ENCODE measurements around the gene IQGAP2. TPM values are rescaled to one million over a fixed set of nuclear protein-coding genes. Genes with fewer than 3 reads are reported as not detected.

IQGAP2 gene
- total and polyA plus RNA-seq, 2 of the 8 experiments (the other 6 are each of a cell fraction or from before 2014, with no cell fraction given) = 19.7 to 66.0 TPM

- DNase-seq (ENCODE audit: low read depth in 1 of 2, low spot score in 2 of 2) (no peak), FAIRE-seq (peak; percentile 36)
- Histone ChIP-seq H2BK5ac (ENCODE audit: low read depth, low read length) (no peak overlapping the region; the same call in 1 of the 2 replicates), H4K91ac (replicated peaks; ENCODE audit: insufficient read length, low read length) (no peak overlapping the region), H2BK120ac (replicated peaks; ENCODE audit: low read depth, low read length) (no peak overlapping the region), H3K4me2 (ENCODE audit: insufficient read depth in 1 of 2, low read depth in 2 of 2, low read length in 2 of 2) (no peak overlapping the region), H2AK5ac (ENCODE audit: low read depth, low read length) (0 out of 2 replicates have a peak overlapping the region, but pooled peaks have one; percentile 75), H3K9me3 (ENCODE audit: insufficient read depth in 2 of 2, low read depth in 1 of 2, low read length in 1 of 2) (0 out of 4 replicates have a peak, but pooled peaks cover 0 to 6% of the 10 kb centered on the region in 2 experiments), H2BK20ac (ENCODE audit: low read length) (no peak overlapping the region), H3K14ac (ENCODE audit: insufficient read length) (no peak overlapping the region), H2AFZ (ENCODE audit: low read length) (no peak overlapping the region), H2BK15ac (ENCODE audit: low read length) (no peak overlapping the region), H3K18ac (ENCODE audit: extremely low read depth, low read length) (no peak overlapping the region), H3K23me2 (ENCODE audit: low read depth, low read length) (no peaks in the 10 kb centered on the region), H3K4me1 (replicated peaks in 1 of 4; ENCODE audit: control insufficient read depth in 3 of 4, insufficient read depth in 4 of 4, low read length in 3 of 4) (peaks cover 0 to 2% (median 0%) of the 10 kb centered on the region in 4 experiments; a peak in 1 of 7 replicates), H3K23ac (ENCODE audit: insufficient read length) (no peak overlapping the region), H3K27me3 (replicated peaks in 1 of 4; ENCODE audit: control insufficient read depth in 3 of 4, extremely low read depth in 1 of 4, insufficient read depth in 3 of 4, low read length in 3 of 4) (no peaks in the 10 kb centered on the region), H3K36me3 (ENCODE audit: control insufficient read depth in 2 of 4, insufficient read depth in 4 of 4, low read length in 3 of 4) (no peaks in the 10 kb centered on the region), H3K4me3 (ENCODE audit: extremely low read depth in 1 of 4, insufficient read depth in 2 of 4, low read depth in 3 of 4, low read length in 4 of 4) (no peak overlapping the region), H4K8ac (ENCODE audit: extremely low read depth, insufficient read depth, low read length) (no peak overlapping the region), H3K79me1 (ENCODE audit: low read depth, low read length) (no peaks in the 10 kb centered on the region), H3K4ac (replicated peaks; ENCODE audit: insufficient read length, low read depth, low read length) (no peak overlapping the region), H4K5ac (ENCODE audit: insufficient read length, low read depth, low read length) (no peak overlapping the region), H4K20me1 (replicated peaks in 1 of 2; ENCODE audit: control insufficient read depth in 1 of 2, insufficient read depth in 2 of 2, low read length in 2 of 2) (no peaks in the 10 kb centered on the region), H2BK12ac (ENCODE audit: low read depth, low read length) (no peak overlapping the region), H3K56ac (replicated peaks; ENCODE audit: insufficient read length, low read depth, low read length) (no peak overlapping the region), H3K27ac (ENCODE audit: low read depth, low read length) (no peak overlapping the region), H3K9ac (replicated peaks in 1 of 4; ENCODE audit: extremely low read depth in 1 of 4, low read depth in 3 of 4, low read length in 3 of 4) (no peak overlapping the region), H3K79me2 (ENCODE audit: control insufficient read depth in 1 of 2, insufficient read depth in 2 of 2, low read length in 2 of 2) (peaks cover 2 to 65% of the 10 kb centered on the region in 2 experiments; a peak in 2 of 4 replicates)
- no peak for TF ChIP-seq TAF7 (optimal IDR thresholded peaks at IDR 0.05; ENCODE audit: borderline replicate concordance, low read depth, low read length)
- TF ChIP-seq, protein P1, sequence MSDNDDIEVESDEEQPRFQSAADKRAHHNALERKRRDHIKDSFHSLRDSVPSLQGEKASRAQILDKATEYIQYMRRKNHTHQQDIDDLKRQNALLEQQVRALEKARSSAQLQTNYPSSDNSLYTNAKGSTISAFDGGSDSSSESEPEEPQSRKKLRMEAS (IDR thresholded peaks at IDR 0.05) = no peak
- ChIA-PET CTCF (ENCODE audit: partially characterized antibody) (interaction anchor here (1.0 to 1.9 kb wide), 4 partner anchors 9 to 65 kb away, joined by 3 to 6 read pairs (median 5); no protein-coding TSS in a partner anchor), POLR2A (ENCODE audit: partially characterized antibody) (interaction anchor here (1.4 to 1.9 kb wide), 2 partner anchors 9 to 10 kb away, joined by 4 to 5 read pairs; no protein-coding TSS in a partner anchor)
- WGBS, 2 experiments (ENCODE audit: extremely low coverage in 1 of 2, insufficient coverage in 1 of 2, insufficient read length in 1 of 2, insufficient replicate concordance in 2 of 2, low coverage in 1 of 2, low lambda C conversion rate in 2 of 2, missing lambda C conversion rate in 1 of 2) = 57% methylated on average over 1 of the region's 1 CpG; no CpG with 5 or more reads in 1 of the 2 experiments
These were observed 30.2 kb downstream of the IQGAP2 start for GRCh38 chr5:76433261-76433660.

Measured in H1 (cell line).